Measurements from ENCODE around the gene PTPN14. TPM values are rescaled to one million over a fixed set of nuclear protein-coding genes. Genes with fewer than 3 reads are reported as not detected.
"Not testable (repeated sequence)": the region's sequence is repeated elsewhere in the genome, so short reads cannot be mapped to it uniquely, and the experiment has no call there.

Gene PTPN14
- total RNA-seq, 4 donors from 2014 or later: 42.8 to 63.8 (median 50.4) TPM

DNA sequence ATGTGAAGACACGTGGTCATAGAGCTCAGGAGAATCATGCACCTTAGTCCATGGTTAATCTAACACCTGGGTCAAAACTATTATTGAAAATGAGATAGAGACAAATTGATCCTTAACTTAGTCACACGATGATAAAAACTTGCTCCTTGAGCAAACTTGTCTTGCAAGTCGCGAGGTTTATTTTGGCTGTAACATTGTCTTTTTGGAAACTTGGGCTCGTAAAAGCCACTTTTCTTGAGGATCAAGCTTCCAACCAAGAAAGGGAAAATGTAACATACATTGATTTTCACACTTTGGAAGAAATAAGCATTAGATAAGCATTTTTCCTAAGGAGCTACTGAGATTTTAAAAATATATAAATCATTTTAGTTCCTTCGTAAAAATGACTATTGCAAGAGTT is 31.7 kb upstream of the PTPN14 start:
- Histone ChIP-seq H3K9me3 (no peaks in the 10 kb centered on the region), H3K27me3 (no peaks in the 10 kb centered on the region), H3K36me3 (no peaks in the 10 kb centered on the region), H3K4me3 (no peak overlapping the region), H3K4me1 (peaks cover 11 to 16% of the 10 kb centered on the region in 2 donors), H3K27ac (no peak overlapping the region)
- DNase-seq (no peak), ATAC-seq (no peak)
- in situ Hi-C loops (cut with MboI; ENCODE audit: low sequenced_read_pairs in 4 of 4): loop anchor here (10.0 to 25.0 kb wide), 2 partner anchors 248 to 371 kb away; no protein-coding TSS in a partner anchor
- intact Hi-C loops (cut with DNase I; ENCODE audit: low total_unique reads): loop anchor here (2.0 to 10.0 kb wide), 2 partner anchors 32 to 588 kb away; partner anchors contain the start of gene PTPN14
- TF ChIP-seq CTCF (IDR thresholded peaks at IDR 0.05 in 4 of 5, conservative IDR thresholded peaks at IDR 0.05 in 1 of 5): no peak
- TF ChIP-seq POLR2A (IDR thresholded peaks at IDR 0.05): no peak

- Histone ChIP-seq H3K27ac (peak overlapping the region in 3 of 4 donors; percentile 30 to 56 (median 52)), H3K4me3 (no peak overlapping the region), H3K36me3 (no peaks in the 10 kb centered on the region), H3K9me3 (no peaks in the 10 kb centered on the region), H3K4me1 (peaks cover 11 to 16% of the 10 kb centered on the region in 2 donors), H3K27me3 (no peaks in the 10 kb centered on the region)
- intact Hi-C loops (cut with DNase I; ENCODE audit: low total_unique reads) (loop anchor here (2.0 to 10.0 kb wide), 2 partner anchors 32 to 588 kb away; partner anchors contain the start of gene PTPN14), in situ Hi-C loops (cut with MboI; ENCODE audit: low sequenced_read_pairs in 4 of 4) (loop anchor here (10.0 to 25.0 kb wide), 2 partner anchors 248 to 370 kb away; no protein-coding TSS in a partner anchor)
- ATAC-seq: peak; percentile 8 to 30
- DNase-seq: no peak
- no peak for TF ChIP-seq CTCF (IDR thresholded peaks at IDR 0.05 in 4 of 5, conservative IDR thresholded peaks at IDR 0.05 in 1 of 5)
- TF ChIP-seq POLR2A (IDR thresholded peaks at IDR 0.05): no peak
Observed at GRCh38 chr1:214582289-214582891, 31.0 kb upstream of the PTPN14 start.

GRCh38 chr1:214581785-214582184 is 30.4 kb upstream of the PTPN14 start:
- Histone ChIP-seq H3K4me1 (peaks cover 11 to 16% of the 10 kb centered on the region in 2 donors), H3K27ac (peak overlapping the region; percentile 2 to 56 (median 41)), H3K9me3 (no peaks in the 10 kb centered on the region), H3K36me3 (no peaks in the 10 kb centered on the region), H3K27me3 (no peaks in the 10 kb centered on the region), H3K4me3 (no peak overlapping the region)
- DNase-seq (peak; percentile 54 to 61), ATAC-seq (peak; percentile 77 to 87)
- intact Hi-C loops (cut with DNase I; ENCODE audit: low total_unique reads): loop anchor here (2.0 to 10.0 kb wide), 2 partner anchors 31 to 587 kb away; partner anchors contain the start of gene PTPN14
- no peak for TF ChIP-seq CTCF (IDR thresholded peaks at IDR 0.05 in 4 of 5, conservative IDR thresholded peaks at IDR 0.05 in 1 of 5)
- TF ChIP-seq POLR2A (IDR thresholded peaks at IDR 0.05): no peak
- in situ Hi-C loops (cut with MboI; ENCODE audit: low sequenced_read_pairs in 4 of 4): loop anchor here (10.0 to 25.0 kb wide), 2 partner anchors 247 to 369 kb away; no protein-coding TSS in a partner anchor

DNA sequence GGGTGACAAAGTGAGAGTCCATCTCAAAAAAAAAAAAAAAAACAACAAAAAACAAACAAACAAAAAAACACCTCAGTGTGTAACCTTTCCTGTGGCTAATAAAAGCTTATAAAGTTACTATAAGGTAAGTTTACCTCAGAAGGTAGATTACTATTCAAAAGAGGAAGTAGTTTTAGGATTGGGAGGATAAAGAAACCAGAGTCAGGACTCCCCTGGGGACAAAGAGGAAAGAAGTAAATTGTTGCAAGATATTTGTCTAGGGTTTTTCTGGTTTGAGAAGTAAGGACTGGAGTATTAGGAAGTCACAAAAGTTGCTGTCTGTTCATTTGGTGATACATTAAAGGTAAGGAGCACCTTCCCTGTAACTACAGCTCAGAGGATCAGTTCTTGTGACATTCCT is 27.8 kb upstream of the PTPN14 start:
- Histone ChIP-seq H3K27me3 (no peaks in the 10 kb centered on the region), H3K9me3 (peaks cover 0 to 6% (median 0%) of the 10 kb centered on the region in 3 donors), H3K36me3 (no peaks in the 10 kb centered on the region), H3K4me3 (no peak overlapping the region), H3K27ac (no peak overlapping the region), H3K4me1 (peaks cover 10 to 21% of the 10 kb centered on the region in 2 donors)
- in situ Hi-C loops (cut with MboI; ENCODE audit: low sequenced_read_pairs in 4 of 4) (loop anchor here (25.0 kb wide), 1 partner anchor 367 kb away; no protein-coding TSS in a partner anchor), intact Hi-C loops (cut with DNase I; ENCODE audit: low total_unique reads) (no loop called here)
- DNase-seq: no peak
- no peak for ATAC-seq
- TF ChIP-seq POLR2A (IDR thresholded peaks at IDR 0.05): no peak
- no peak for TF ChIP-seq CTCF (IDR thresholded peaks at IDR 0.05 in 4 of 5, conservative IDR thresholded peaks at IDR 0.05 in 1 of 5)

DNA sequence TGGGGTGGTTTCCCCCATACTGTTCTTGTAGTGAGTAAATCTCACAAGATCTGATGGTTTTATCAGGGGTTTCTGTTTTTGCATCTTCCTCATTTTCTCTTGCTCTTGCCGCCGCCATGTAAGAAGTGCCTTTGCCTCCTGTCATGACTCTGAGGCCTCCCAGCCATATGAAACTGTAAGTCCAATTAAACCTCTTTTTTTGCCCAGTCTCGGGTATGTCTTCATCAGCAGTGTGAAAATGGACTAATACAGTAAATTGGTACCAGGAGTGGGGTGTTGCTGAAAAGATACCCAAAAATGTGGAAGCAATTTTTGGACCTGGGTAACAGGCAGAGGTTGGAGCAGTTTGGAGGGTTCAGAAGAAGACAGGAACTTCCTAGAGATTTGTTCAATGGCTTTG is 24.7 kb upstream of the PTPN14 start:
- H3K27ac ChIP-seq; H3K9me3 ChIP-seq; H3K36me3 ChIP-seq; ATAC-seq; DNase-seq; H3K27me3 ChIP-seq; intact Hi-C loops (cut with DNase I; ENCODE audit: low total_unique reads): not testable (repeated sequence)
- in situ Hi-C loops (cut with MboI; ENCODE audit: low sequenced_read_pairs in 4 of 4): loop anchor here (25.0 kb wide), 1 partner anchor 364 kb away; no protein-coding TSS in a partner anchor
- peaks cover 4 to 23% of the 10 kb centered on the region in 2 donors for H3K4me1 ChIP-seq
- peak overlapping the region in 1 of 4 donors; percentile 15 for H3K4me3 ChIP-seq
